GM12801 (cell line): ENCODE data around the gene NUDT5.

ENCODE experiments used
- CTCF ChIP-seq: IDR thresholded peaks from one replicate; pipeline ENCODE4 v1.5.1; 2011; ENCODE audit warnings: control low read depth; ENCODE audit not compliant: insufficient read length; ENCODE audit errors: extremely low read depth

Gene NUDT5

GRCh38 chr10:12235116-12235694 lies 39.5 kb upstream of the NUDT5 start:
- no peak for TF ChIP-seq CTCF

GRCh38 chr10:12228851-12229250 lies 33.2 kb upstream of the NUDT5 start:
- TF ChIP-seq CTCF, result no peak

GRCh38 chr10:12225444-12225843 lies 29.8 kb upstream of the NUDT5 start:
- TF ChIP-seq CTCF, result no peak

GRCh38 chr10:12221323-12222298 lies 25.9 kb upstream of the NUDT5 start:
- no peak for TF ChIP-seq CTCF

GRCh38 chr10:12218991-12219390 lies 23.3 kb upstream of the NUDT5 start:
- no peak for TF ChIP-seq CTCF

GRCh38 chr10:12214763-12215218 lies 19.1 kb upstream of the NUDT5 start:
- TF ChIP-seq CTCF, result no peak

GRCh38 chr10:12214093-12214492 lies 18.4 kb upstream of the NUDT5 start:
- no peak for TF ChIP-seq CTCF
